SU-DHL-6 (cell line): ENCODE measurements around the gene CACFD1.

Experiments
- CTCF ChIP-seq: fragments of 200-600 bp; sonication (generic); IDR thresholded peaks from one replicate; pipeline ENCODE4 v1.5.1; 2017; ENCODE audit warnings: antibody characterized with exemption, mild to moderate bottlenecking, low read length, moderate library complexity; ENCODE audit not compliant: insufficient read depth, poor library complexity, severe bottlenecking
- EZH2phosphoT487 ChIP-seq: fragments of 200-600 bp; sonication (generic), shearing (Covaris generic); conservative IDR thresholded peaks from 2 replicates; pipeline ENCODE4 v1.6.1; 2018; ENCODE audit warnings: mild to moderate bottlenecking, antibody characterized with exemption, low read length, moderate library complexity, mixed read lengths

GRCh38 chr9:133419005-133419404, 40.8 kb upstream of the CACFD1 start:
- TF ChIP-seq CTCF = no peak
- no peak for TF ChIP-seq EZH2phosphoT487
